IMR-90 (cell line): ENCODE results near the gene CASK. TPM values are rescaled to one million over a fixed set of nuclear protein-coding genes. Genes with fewer than 3 reads are reported as not detected.

ENCODE experiments used
- ATAC-seq: fragments of 200-7000 bp; cut with Tn5 transposase; 2 replicates; pipeline ENCODE4 v1.9.1; 2020; ENCODE audit warnings: low read depth, mild to moderate bottlenecking, moderate library complexity
- BruUV-seq: library from RNA; stranded (reverse); fragments of 400-500 nt; replicated peaks from 2 replicates; lab custom pipeline; 2021; lab: Mats Ljungman, UMichigan
- CTCF ChIA-PET: fragments of 300-600 bp; formaldehyde crosslinking; extraction: SDS; loops from one replicate; lab custom pipeline; 2021; ENCODE audit warnings: antibody characterized with exemption; lab: Yijun Ruan, JAX
- POLR2A ChIA-PET: fragments of 300-600 bp; sonication (Branson Sonifier 250); formaldehyde crosslinking; loops from one replicate; lab custom pipeline; 2022; ENCODE audit warnings: antibody characterized with exemption; ENCODE audit not compliant: unreplicated experiment; lab: Charles Lee
- DNase-seq: peaks from one replicate; pipeline ENCODE4 v3.0.0; 2013
- H2AFZ ChIP-seq: replicated peaks from 2 replicates; pipeline ENCODE3; 2013; ENCODE audit warnings: low read length, mild to moderate bottlenecking; ENCODE audit not compliant: poor library complexity
- H2AK5ac ChIP-seq: 2 replicates; pipeline ENCODE4 v1.6.1; 2013; ENCODE audit warnings: low read depth, low read length, inconsistent platforms
- H2AK9ac ChIP-seq: replicated peaks from 2 replicates; pipeline ENCODE3; 2013; ENCODE audit warnings: mild to moderate bottlenecking, low read depth, low read length, moderate library complexity; ENCODE audit not compliant: poor library complexity
- H2BK120ac ChIP-seq: 2 replicates; pipeline ENCODE4 v1.6.1; 2013; ENCODE audit warnings: low read depth, low read length, inconsistent platforms
- H2BK15ac ChIP-seq: 3 replicates; pipeline ENCODE4 v1.6.1; 2013; ENCODE audit warnings: low read depth, low read length, inconsistent platforms
- H2BK20ac ChIP-seq: 2 replicates; pipeline ENCODE4 v1.6.1; 2013; ENCODE audit warnings: low read depth, mild to moderate bottlenecking, inconsistent platforms, low read length, moderate library complexity
- H2BK5ac ChIP-seq: 2 replicates; pipeline ENCODE4 v1.6.1; 2013; ENCODE audit warnings: mild to moderate bottlenecking, low read depth, low read length, inconsistent platforms; ENCODE audit not compliant: poor library complexity, severe bottlenecking
- H3K14ac ChIP-seq: replicated peaks from 2 replicates; pipeline ENCODE4 v1.6.1; 2013; ENCODE audit warnings: low read depth, low read length, inconsistent platforms
- H3K18ac ChIP-seq: 2 replicates; pipeline ENCODE4 v1.6.1; 2013; ENCODE audit warnings: low read depth, low read length, control low read depth
- H3K23ac ChIP-seq: 2 replicates; pipeline ENCODE4 v1.6.1; 2013; ENCODE audit warnings: low read depth, low read length, inconsistent platforms
- H3K27ac ChIP-seq: 2 replicates; pipeline ENCODE4 v1.5.1; 2013; ENCODE audit warnings: mild to moderate bottlenecking, control low read depth, low read length; ENCODE audit not compliant: insufficient read depth
- H3K27me3 ChIP-seq: 2 replicates; pipeline ENCODE4 v1.6.1; 2013; ENCODE audit warnings: low read length; ENCODE audit not compliant: control insufficient read depth, insufficient read depth
- H3K36me3 ChIP-seq: 2 replicates; pipeline ENCODE4 v1.6.1; 2013; ENCODE audit warnings: low read length, mixed read lengths; ENCODE audit not compliant: control insufficient read depth, insufficient read depth
- H3K4ac ChIP-seq: 2 replicates; pipeline ENCODE4 v1.6.1; 2013; ENCODE audit warnings: low read depth, low read length, inconsistent platforms
- H3K4me1 ChIP-seq: 2 replicates; pipeline ENCODE4 v1.6.1; 2013; ENCODE audit warnings: low read length, mixed read lengths; ENCODE audit not compliant: control insufficient read depth, insufficient read depth
- H3K4me2 ChIP-seq: 2 replicates; pipeline ENCODE4 v1.6.1; 2013; ENCODE audit warnings: low read depth, mild to moderate bottlenecking, control low read depth, low read length, moderate library complexity
- H3K4me3 ChIP-seq: 2 replicates; pipeline ENCODE4 v1.5.1; 2013; ENCODE audit warnings: low read depth, mild to moderate bottlenecking, control low read depth, low read length, moderate library complexity; ENCODE audit not compliant: insufficient read depth
- H3K56ac ChIP-seq: 2 replicates; pipeline ENCODE4 v1.6.1; 2013; ENCODE audit warnings: low read length, inconsistent platforms; ENCODE audit not compliant: insufficient read depth; ENCODE audit errors: extremely low read depth
- H3K79me1 ChIP-seq, 2 experiments: 2 replicates each; pipeline ENCODE4 v1.6.1; 2013; ENCODE audit warnings: low read length in 2 of 2, inconsistent platforms in 1 of 2, low read depth in 1 of 2
- H3K9ac ChIP-seq: 2 replicates; pipeline ENCODE4 v1.6.1; 2013; ENCODE audit warnings: low read depth, low read length, control low read depth
- H3K9me1 ChIP-seq: 2 replicates; pipeline ENCODE4 v1.6.1; 2013; ENCODE audit warnings: low read length, inconsistent platforms; ENCODE audit not compliant: insufficient read depth
- H3K9me3 ChIP-seq: 2 replicates; pipeline ENCODE4 v1.6.1; 2013; ENCODE audit warnings: low read length; ENCODE audit not compliant: control insufficient read depth, insufficient read depth
- H4K20me1 ChIP-seq: 2 replicates; pipeline ENCODE4 v1.6.1; 2013; ENCODE audit warnings: low read length, inconsistent platforms; ENCODE audit not compliant: insufficient read depth
- H4K5ac ChIP-seq: 2 replicates; pipeline ENCODE4 v1.6.1; 2013; ENCODE audit warnings: mild to moderate bottlenecking, low read depth, low read length, control low read depth
- H4K8ac ChIP-seq, 2 experiments: 2 replicates each; pipeline ENCODE4 v1.6.1; 2013; ENCODE audit warnings: low read depth in 2 of 2, low read length in 2 of 2, control low read depth in 1 of 2, inconsistent platforms in 1 of 2
- H4K91ac ChIP-seq: 2 replicates; pipeline ENCODE4 v1.6.1; 2013; ENCODE audit warnings: low read depth, low read length, inconsistent platforms; ENCODE audit not compliant: insufficient read depth
- FOS ChIP-seq: fragments of 150-350 bp; IDR thresholded peaks from 2 replicates; pipeline ENCODE4 v1.6.1; 2016; ENCODE audit warnings: low read depth, low read length
- POLR2A ChIP-seq: IDR thresholded peaks from 2 replicates; pipeline ENCODE4 v1.6.1; 2012; ENCODE audit warnings: mild to moderate bottlenecking, low read depth, low read length
- RFX5 ChIP-seq: IDR thresholded peaks from 2 replicates; pipeline ENCODE4 v1.8.0; 2012; ENCODE audit warnings: low read depth, mild to moderate bottlenecking, low read length, moderate library complexity
- WGBS, 2 experiments: methylation state at CpG; one replicate each; pipeline versions ENCODE4 v1.1.5 to v1.1.7; 2013; ENCODE audit warnings: missing lambda C conversion rate in 2 of 2; ENCODE audit not compliant: insufficient read length in 1 of 2; ENCODE audit errors: extremely low coverage in 2 of 2; 5-methylcytosine and 5-hydroxymethylcytosine counted together
- dilution Hi-C: fragments of 300-500 bp; cut with HindIII; formaldehyde crosslinking; loops from one replicate; pipeline ENCODE4 v1.14.3; 2018; ENCODE audit warnings: low sequenced_read_pairs; ENCODE audit not compliant: unreplicated experiment
- in situ Hi-C: fragments of 300-500 bp; cut with MboI; formaldehyde crosslinking; loops from 3 replicates; pipeline ENCODE4 v1.14.3; 2019; ENCODE audit warnings: low sequenced_read_pairs, inconsistent platforms, mixed read lengths
- intact Hi-C: fragments of 100-400 bp; cut with micrococcal nuclease; formaldehyde crosslinking; loops from 2 replicates; pipeline ENCODE4 v1.10.0; 2022
- polyA plus RNA-seq, 3 experiments: library from polyadenylated mRNA; depleted of rRNA; stranded (reverse); fragments of >200 nt; gene quantifications; 2 replicates each; pipeline ENCODE4 v1.2.3, GENCODE V29; 2012; ENCODE audit warnings: low replicate concordance in 1 of 3
- total RNA-seq: library from RNA; depleted of rRNA; stranded (reverse); fragments of >200 nt; gene quantifications from 2 replicates; pipeline ENCODE4 v1.2.3, GENCODE V29; 2012

CASK gene
- total and polyA plus RNA-seq, 2 of the 4 experiments (the other 2 are of a cell fraction) = 9.4 to 17.7 TPM

DNA sequence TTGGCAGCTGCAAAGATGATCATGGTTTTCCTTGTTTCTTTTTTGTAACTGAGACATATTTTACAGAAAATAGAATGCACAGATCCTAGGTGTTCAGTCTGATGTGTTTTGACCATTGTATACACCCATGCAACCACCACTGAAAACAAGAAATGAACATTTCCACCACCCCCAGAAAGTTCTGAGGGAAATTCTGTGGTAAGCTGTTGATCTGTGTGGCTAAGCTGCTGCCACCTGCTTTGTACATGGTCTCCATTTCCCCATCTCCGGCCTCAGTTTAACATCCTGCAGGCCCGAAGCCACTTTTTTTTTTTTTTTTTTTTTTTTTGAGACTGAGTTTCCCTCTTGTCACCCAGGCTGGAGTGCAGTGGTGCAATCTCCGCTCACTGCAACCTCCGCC, 411.0 kb downstream of the CASK start:
- Histone ChIP-seq H3K9ac (no peak overlapping the region), H3K79me1 (no peaks in the 10 kb centered on the region), H3K36me3 (no peaks in the 10 kb centered on the region), H4K8ac (no peak overlapping the region), H2BK5ac (no peak overlapping the region), H4K20me1 (no peaks in the 10 kb centered on the region), H3K4me2 (no peak overlapping the region), H2BK15ac (no peak overlapping the region), H3K18ac (no peak overlapping the region), H3K4me1 (peaks cover 3% of the 10 kb centered on the region), H3K9me1 (no peaks in the 10 kb centered on the region), H2BK20ac (no peak overlapping the region), H3K23ac (no peak overlapping the region), H2AFZ (no peak overlapping the region), H3K4ac (no peak overlapping the region), H3K9me3 (no peaks in the 10 kb centered on the region), H3K4me3 (no peak overlapping the region), H3K56ac (no peak overlapping the region), H2AK9ac (no peak overlapping the region), H3K14ac (no peak overlapping the region), H2BK120ac (no peak overlapping the region), H3K27me3 (peaks cover 4% of the 10 kb centered on the region; the same call in 1 of the 2 replicates), H3K27ac (no peak overlapping the region), H4K91ac (no peak overlapping the region), H2AK5ac (no peak overlapping the region), H4K5ac (no peak overlapping the region)
- no TSS peak for BruUV-seq
- ATAC-seq (no peak), DNase-seq (no peak)
- intact Hi-C loops (no loop called here), dilution Hi-C loops (no loop called here), in situ Hi-C loops (no loop called here)
- WGBS, 2 experiments = no CpG with 5 or more reads among the region's 4 CpGs
- POLR2A ChIA-PET = interaction anchor here (0.6 kb wide), 1 partner anchor 638 kb away, joined by 3 read pairs; no protein-coding TSS in a partner anchor
- CTCF ChIA-PET = no interaction called here
- TF ChIP-seq FOS (no peak), RFX5 (no peak), POLR2A (no peak)
